Measurements from ENCODE around the gene PDHA1. TPM values are rescaled to one million over a fixed set of nuclear protein-coding genes. Genes with fewer than 3 reads are reported as not detected.

The PDHA1 gene
- total and polyA plus RNA-seq, 2 of the 4 experiments (the other 2 are of a cell fraction), result 53.9 to 141 TPM

DNA sequence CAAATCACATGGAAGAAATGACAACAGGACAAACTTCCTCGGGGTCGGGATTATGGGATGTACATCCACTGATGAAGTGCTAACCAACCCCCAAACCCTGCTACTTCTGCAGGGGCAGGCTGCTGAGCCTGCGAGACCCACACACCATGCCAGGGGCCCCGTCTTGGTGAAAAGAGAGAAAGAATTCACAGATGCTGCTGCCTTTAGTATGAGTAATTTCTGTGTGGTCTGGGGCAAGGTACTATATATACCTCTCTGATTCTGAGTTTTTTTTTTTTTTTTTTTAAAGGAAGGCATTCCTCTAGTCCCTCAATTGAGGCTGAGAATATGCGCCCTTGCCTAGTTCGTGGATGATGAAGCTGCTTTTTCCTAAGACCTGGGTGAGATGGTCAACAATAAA is 24.8 kb downstream of the PDHA1 start:
- Histone ChIP-seq H4K91ac (ENCODE audit: insufficient read depth, low read depth, low read length) (no peak overlapping the region), H3K4me3 (ENCODE audit: insufficient read depth, low read depth, low read length) (no peak overlapping the region), H3K23ac (ENCODE audit: low read depth, low read length) (no peak overlapping the region), H3K9me3 (ENCODE audit: control insufficient read depth, insufficient read depth, low read length) (no peaks in the 10 kb centered on the region), H3K27me3 (ENCODE audit: control insufficient read depth, insufficient read depth, low read length) (no peaks in the 10 kb centered on the region; the same call in 1 of the 2 replicates), H3K4ac (ENCODE audit: low read depth, low read length) (no peak overlapping the region), H3K27ac (ENCODE audit: insufficient read depth, low read length) (no peak overlapping the region), H3K4me2 (ENCODE audit: low read depth, low read length) (no peak overlapping the region), H2AK9ac (replicated peaks; ENCODE audit: low read depth, low read length, poor library complexity) (peak overlapping the region; percentile 55), H4K5ac (ENCODE audit: low read depth, low read length) (no peak overlapping the region), H2AFZ (replicated peaks; ENCODE audit: low read length, poor library complexity) (peak overlapping the region; percentile 67), H2BK120ac (ENCODE audit: low read depth, low read length) (no peak overlapping the region; the same call in 1 of the 2 replicates), H3K56ac (ENCODE audit: extremely low read depth, insufficient read depth, low read length) (no peak overlapping the region), H3K79me1 (ENCODE audit: low read depth in 1 of 2, low read length in 2 of 2) (no peaks in the 10 kb centered on the region), H3K9me1 (ENCODE audit: insufficient read depth, low read length) (no peaks in the 10 kb centered on the region), H3K14ac (replicated peaks; ENCODE audit: low read depth, low read length) (no peak overlapping the region), H2BK20ac (ENCODE audit: low read depth, low read length) (no peak overlapping the region), H3K4me1 (ENCODE audit: control insufficient read depth, insufficient read depth, low read length) (peaks cover 3% of the 10 kb centered on the region), H2BK5ac (ENCODE audit: low read depth, low read length, poor library complexity, severe bottlenecking) (no peak overlapping the region), H2AK5ac (ENCODE audit: low read depth, low read length) (no peak overlapping the region), H2BK15ac (ENCODE audit: low read depth, low read length) (no peak overlapping the region), H4K20me1 (ENCODE audit: insufficient read depth, low read length) (no peaks in the 10 kb centered on the region), H3K36me3 (ENCODE audit: control insufficient read depth, insufficient read depth, low read length) (peaks cover 3% of the 10 kb centered on the region), H3K18ac (ENCODE audit: low read depth, low read length) (no peak overlapping the region), H3K9ac (ENCODE audit: low read depth, low read length) (no peak overlapping the region), H4K8ac (ENCODE audit: low read depth in 2 of 2, low read length in 2 of 2) (no peak overlapping the region)
- dilution Hi-C loops (cut with HindIII; ENCODE audit: low sequenced_read_pairs, unreplicated experiment), result no loop called here
- ATAC-seq (ENCODE audit: low read depth), result no peak
- no peak for DNase-seq
- in situ Hi-C loops (cut with MboI; ENCODE audit: low sequenced_read_pairs), result loop anchor here (25.0 kb wide), 2 partner anchors 419 to 619 kb away; partner anchors contain the start of gene BCLAF3
- no peak for TF ChIP-seq RAD21 (IDR thresholded peaks at IDR 0.05; ENCODE audit: low read length)
- TF ChIP-seq MXI1 (IDR thresholded peaks at IDR 0.05; ENCODE audit: borderline replicate concordance, low read depth, low read length), result no peak
- TF ChIP-seq, protein P1, sequence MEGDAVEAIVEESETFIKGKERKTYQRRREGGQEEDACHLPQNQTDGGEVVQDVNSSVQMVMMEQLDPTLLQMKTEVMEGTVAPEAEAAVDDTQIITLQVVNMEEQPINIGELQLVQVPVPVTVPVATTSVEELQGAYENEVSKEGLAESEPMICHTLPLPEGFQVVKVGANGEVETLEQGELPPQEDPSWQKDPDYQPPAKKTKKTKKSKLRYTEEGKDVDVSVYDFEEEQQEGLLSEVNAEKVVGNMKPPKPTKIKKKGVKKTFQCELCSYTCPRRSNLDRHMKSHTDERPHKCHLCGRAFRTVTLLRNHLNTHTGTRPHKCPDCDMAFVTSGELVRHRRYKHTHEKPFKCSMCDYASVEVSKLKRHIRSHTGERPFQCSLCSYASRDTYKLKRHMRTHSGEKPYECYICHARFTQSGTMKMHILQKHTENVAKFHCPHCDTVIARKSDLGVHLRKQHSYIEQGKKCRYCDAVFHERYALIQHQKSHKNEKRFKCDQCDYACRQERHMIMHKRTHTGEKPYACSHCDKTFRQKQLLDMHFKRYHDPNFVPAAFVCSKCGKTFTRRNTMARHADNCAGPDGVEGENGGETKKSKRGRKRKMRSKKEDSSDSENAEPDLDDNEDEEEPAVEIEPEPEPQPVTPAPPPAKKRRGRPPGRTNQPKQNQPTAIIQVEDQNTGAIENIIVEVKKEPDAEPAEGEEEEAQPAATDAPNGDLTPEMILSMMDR (conservative IDR thresholded peaks at IDR 0.05; ENCODE audit: low read depth, low read length), result no peak
- TF ChIP-seq RCOR1 (IDR thresholded peaks at IDR 0.05; ENCODE audit: insufficient replicate concordance, low read length), result no peak
- no peak for TF ChIP-seq SMC3 (IDR thresholded peaks at IDR 0.05; ENCODE audit: low read depth, low read length)
- no peak for TF ChIP-seq BHLHE40 (IDR thresholded peaks at IDR 0.05; ENCODE audit: low read depth, low read length)
- TF ChIP-seq MAZ (IDR thresholded peaks at IDR 0.05; ENCODE audit: borderline replicate concordance, low read depth, low read length), result no peak
- no peak for TF ChIP-seq RFX5 (IDR thresholded peaks at IDR 0.05; ENCODE audit: low read depth, low read length)
- TF ChIP-seq POLR2A (IDR thresholded peaks at IDR 0.05; ENCODE audit: low read depth, low read length), result no peak
- TF ChIP-seq, protein P2, sequence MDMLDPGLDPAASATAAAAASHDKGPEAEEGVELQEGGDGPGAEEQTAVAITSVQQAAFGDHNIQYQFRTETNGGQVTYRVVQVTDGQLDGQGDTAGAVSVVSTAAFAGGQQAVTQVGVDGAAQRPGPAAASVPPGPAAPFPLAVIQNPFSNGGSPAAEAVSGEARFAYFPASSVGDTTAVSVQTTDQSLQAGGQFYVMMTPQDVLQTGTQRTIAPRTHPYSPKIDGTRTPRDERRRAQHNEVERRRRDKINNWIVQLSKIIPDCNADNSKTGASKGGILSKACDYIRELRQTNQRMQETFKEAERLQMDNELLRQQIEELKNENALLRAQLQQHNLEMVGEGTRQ (IDR thresholded peaks at IDR 0.05; ENCODE audit: low read depth, low read length), result no peak
- TF ChIP-seq FOS (IDR thresholded peaks at IDR 0.05; ENCODE audit: low read depth, low read length), result no peak
- TF ChIP-seq CHD1 (IDR thresholded peaks at IDR 0.05; ENCODE audit: low read depth, low read length), result no peak
- no peak for TF ChIP-seq CEBPB (IDR thresholded peaks at IDR 0.05; ENCODE audit: low read depth, low read length)
- TF ChIP-seq, protein P3, sequence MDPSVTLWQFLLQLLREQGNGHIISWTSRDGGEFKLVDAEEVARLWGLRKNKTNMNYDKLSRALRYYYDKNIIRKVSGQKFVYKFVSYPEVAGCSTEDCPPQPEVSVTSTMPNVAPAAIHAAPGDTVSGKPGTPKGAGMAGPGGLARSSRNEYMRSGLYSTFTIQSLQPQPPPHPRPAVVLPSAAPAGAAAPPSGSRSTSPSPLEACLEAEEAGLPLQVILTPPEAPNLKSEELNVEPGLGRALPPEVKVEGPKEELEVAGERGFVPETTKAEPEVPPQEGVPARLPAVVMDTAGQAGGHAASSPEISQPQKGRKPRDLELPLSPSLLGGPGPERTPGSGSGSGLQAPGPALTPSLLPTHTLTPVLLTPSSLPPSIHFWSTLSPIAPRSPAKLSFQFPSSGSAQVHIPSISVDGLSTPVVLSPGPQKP (IDR thresholded peaks at IDR 0.05; ENCODE audit: borderline replicate concordance, low read depth, low read length), result no peak
- TF ChIP-seq NFE2L2 (IDR thresholded peaks at IDR 0.05; ENCODE audit: low read depth, low read length), result no peak
- WGBS, 2 experiments (ENCODE audit: extremely low coverage in 2 of 2, insufficient read length in 1 of 2), result no CpG with 5 or more reads among the region's 6 CpGs
- intact Hi-C loops (cut with micrococcal nuclease), result no loop called here
- ChIA-PET CTCF (no interaction called here), POLR2A (ENCODE audit: unreplicated experiment) (no interaction called here)
- BruUV-seq (replicated peaks), result no TSS peak

All from IMR-90 (cell line).